Measurements from ENCODE around the gene SUPT4H1. TPM values are rescaled to one million over a fixed set of nuclear protein-coding genes. Genes with fewer than 3 reads are reported as not detected.

The SUPT4H1 gene
- polyA plus RNA-seq, 1 donor (not counting 4 experiments of a cell fraction or from before 2014, with no cell fraction given), result 206 TPM

- TF ChIP-seq CTCF (optimal IDR thresholded peaks at IDR 0.05 in 1 of 3, IDR thresholded peaks at IDR 0.05 in 1 of 3, conservative IDR thresholded peaks at IDR 0.05 in 1 of 3; ENCODE audit: extremely low read depth in 1 of 3, insufficient read depth in 2 of 3, low read length in 3 of 3), result no peak
- no peak for TF ChIP-seq EZH2 (IDR thresholded peaks at IDR 0.05; ENCODE audit: low read length)
- FAIRE-seq, result no peak
- peaks cover 7% of the 10 kb centered on the region for H3K4me1 ChIP-seq (ENCODE audit: control insufficient read depth, extremely low read depth, insufficient read depth, low read length)
- H2AFZ ChIP-seq (ENCODE audit: control insufficient read depth, low read length), result no peak overlapping the region
- H3K9me3 ChIP-seq (ENCODE audit: control insufficient read depth, low read depth, low read length), result no peaks in the 10 kb centered on the region
- no peak overlapping the region for H3K9ac ChIP-seq (ENCODE audit: control insufficient read depth, extremely low read depth, insufficient read depth, low read length)
- peaks cover 49% of the 10 kb centered on the region for H3K27me3 ChIP-seq (ENCODE audit: control insufficient read depth, extremely low read depth, insufficient read depth, low read length)
- no peaks in the 10 kb centered on the region for H3K79me2 ChIP-seq (ENCODE audit: control insufficient read depth, insufficient read depth, low read length)
- dilution Hi-C loops (cut with MboI; ENCODE audit: extremely low pct_ligation_motif_present, low sequenced_read_pairs), result no loop called here
- H3K36me3 ChIP-seq (ENCODE audit: control insufficient read depth in 2 of 2, extremely low read depth in 1 of 2, insufficient read depth in 2 of 2, low read length in 2 of 2), result no peaks in the 10 kb centered on the region
- H3K4me2 ChIP-seq (ENCODE audit: control insufficient read depth, extremely low read depth, insufficient read depth, low read depth, low read length), result no peak overlapping the region
- H4K20me1 ChIP-seq (ENCODE audit: control insufficient read depth, extremely low read depth, insufficient read depth, low read length), result no peaks in the 10 kb centered on the region
- H3K27ac ChIP-seq (ENCODE audit: control insufficient read depth, insufficient read depth, low read length), result no peak overlapping the region
- DNase-seq (ENCODE audit: low read depth, low spot score), result no peak
- H3K9me1 ChIP-seq (ENCODE audit: control insufficient read depth, extremely low read depth, insufficient read depth, low read length), result peaks cover 2% of the 10 kb centered on the region
- no peak overlapping the region for H3K4me3 ChIP-seq (ENCODE audit: control insufficient read depth in 2 of 3, extremely low read depth in 1 of 3, insufficient read depth in 2 of 3, low read depth in 1 of 3, low read length in 3 of 3)
Measured at GRCh38 chr17:58322581-58323185, 29.3 kb downstream of the SUPT4H1 start.

- DNase-seq (ENCODE audit: low read depth, low spot score) (no peak), FAIRE-seq (no peak)
- peaks cover 42% of the 10 kb centered on the region for H3K27me3 ChIP-seq (ENCODE audit: control insufficient read depth, extremely low read depth, insufficient read depth, low read length)
- no peaks in the 10 kb centered on the region for H3K36me3 ChIP-seq (ENCODE audit: control insufficient read depth in 2 of 2, extremely low read depth in 1 of 2, insufficient read depth in 2 of 2, low read length in 2 of 2)
- no peak overlapping the region for H3K4me3 ChIP-seq (ENCODE audit: control insufficient read depth in 2 of 3, extremely low read depth in 1 of 3, insufficient read depth in 2 of 3, low read depth in 1 of 3, low read length in 3 of 3)
- dilution Hi-C loops (cut with MboI; ENCODE audit: extremely low pct_ligation_motif_present, low sequenced_read_pairs), result no loop called here
- no peaks in the 10 kb centered on the region for H4K20me1 ChIP-seq (ENCODE audit: control insufficient read depth, extremely low read depth, insufficient read depth, low read length)
- TF ChIP-seq EZH2 (IDR thresholded peaks at IDR 0.05; ENCODE audit: low read length), result no peak
- no peak for TF ChIP-seq CTCF (optimal IDR thresholded peaks at IDR 0.05 in 1 of 3, IDR thresholded peaks at IDR 0.05 in 1 of 3, conservative IDR thresholded peaks at IDR 0.05 in 1 of 3; ENCODE audit: extremely low read depth in 1 of 3, insufficient read depth in 2 of 3, low read length in 3 of 3)
- H3K4me2 ChIP-seq (ENCODE audit: control insufficient read depth, extremely low read depth, insufficient read depth, low read depth, low read length), result no peak overlapping the region
- H3K9ac ChIP-seq (ENCODE audit: control insufficient read depth, extremely low read depth, insufficient read depth, low read length), result no peak overlapping the region
- no peak overlapping the region for H2AFZ ChIP-seq (ENCODE audit: control insufficient read depth, low read length)
- H3K9me3 ChIP-seq (ENCODE audit: control insufficient read depth, low read depth, low read length), result no peaks in the 10 kb centered on the region
- peaks cover 10% of the 10 kb centered on the region for H3K4me1 ChIP-seq (ENCODE audit: control insufficient read depth, extremely low read depth, insufficient read depth, low read length)
- H3K9me1 ChIP-seq (ENCODE audit: control insufficient read depth, extremely low read depth, insufficient read depth, low read length), result peaks cover 2% of the 10 kb centered on the region
- no peaks in the 10 kb centered on the region for H3K79me2 ChIP-seq (ENCODE audit: control insufficient read depth, insufficient read depth, low read length)
- no peak overlapping the region for H3K27ac ChIP-seq (ENCODE audit: control insufficient read depth, insufficient read depth, low read length)
Measured at GRCh38 chr17:58321571-58322525, 30.2 kb downstream of the SUPT4H1 start.
